HG03442 (cell line): ENCODE data around the gene POLD1.
"Not testable (repeated sequence)": the region's sequence is repeated elsewhere in the genome, so short reads cannot be mapped to it uniquely, and the experiment has no call there.

Experiments
- ATAC-seq: cut with Tn5 transposase; IDR thresholded peaks from one replicate; pipeline ENCODE4 v1.9.1; 2021; ENCODE audit warnings: mild to moderate bottlenecking, moderate library complexity; ENCODE audit not compliant: unreplicated experiment

Gene POLD1

DNA sequence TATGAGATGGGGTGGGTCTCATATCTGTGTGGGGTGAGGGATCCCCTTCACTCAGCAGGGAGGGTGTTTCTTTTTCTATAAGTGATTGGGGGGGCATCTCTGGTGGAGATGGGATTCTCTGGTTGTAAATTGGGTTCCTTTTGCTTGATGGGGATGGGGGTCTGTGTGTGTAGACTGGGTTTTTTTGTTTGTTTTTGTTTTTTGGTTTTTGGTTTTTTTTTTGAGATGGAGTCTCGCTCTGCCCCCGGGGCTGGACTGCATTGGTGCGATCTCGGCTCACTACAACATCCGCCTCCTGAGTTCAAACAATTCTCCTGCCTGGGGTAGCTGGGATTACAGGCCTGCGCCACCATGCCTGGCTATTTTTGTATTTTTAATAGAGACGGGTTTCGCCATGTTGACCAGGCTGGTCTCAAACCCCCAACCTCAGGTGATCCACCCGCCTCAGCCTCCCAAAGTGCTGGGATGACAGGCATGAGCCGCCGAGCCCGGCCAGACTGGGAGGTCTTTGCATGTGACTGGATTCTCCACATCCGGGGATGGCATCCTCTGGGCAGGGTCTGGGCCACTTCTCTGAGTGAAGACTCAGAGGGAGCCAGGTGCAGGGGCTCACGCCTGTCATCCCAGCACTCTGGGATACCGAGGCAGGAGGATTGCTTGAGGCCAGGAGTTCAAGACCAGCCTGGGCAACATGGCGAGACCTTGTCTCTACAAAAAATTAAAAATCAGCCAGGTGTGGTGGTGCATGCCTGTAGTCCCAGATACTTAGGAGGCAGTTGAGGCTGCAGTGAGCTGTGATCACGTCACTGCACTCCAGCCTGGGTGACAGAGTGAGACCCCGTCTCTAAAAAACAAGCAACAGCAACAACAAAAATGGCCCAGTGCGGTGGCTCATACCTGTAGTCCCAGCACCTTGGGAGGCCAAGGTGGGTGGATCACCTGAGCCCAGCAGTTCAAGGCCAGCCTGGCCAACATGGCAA is 49.3 kb downstream of the POLD1 start:
- no peak for ATAC-seq

DNA sequence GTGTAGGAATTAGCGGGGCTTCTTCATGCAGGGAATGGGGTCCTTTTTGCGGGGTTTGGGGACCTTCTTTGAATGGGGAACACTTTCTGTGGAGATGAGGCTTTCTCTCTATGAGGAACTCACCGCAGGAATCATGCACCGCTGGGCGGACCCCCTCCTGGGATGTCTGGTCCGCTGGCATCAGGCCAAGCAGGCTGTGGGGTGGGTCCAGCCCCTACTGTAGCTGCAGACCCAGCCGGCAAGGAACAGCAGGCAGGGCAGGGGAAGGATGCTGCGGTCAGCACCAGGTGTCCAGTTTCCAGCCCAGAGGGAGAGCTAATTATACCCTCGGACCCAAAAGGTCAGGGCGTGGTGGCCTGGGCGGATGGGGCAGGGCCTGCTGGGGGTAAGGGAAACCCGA is 50.4 kb downstream of the POLD1 start:
- ATAC-seq, result no peak

DNA sequence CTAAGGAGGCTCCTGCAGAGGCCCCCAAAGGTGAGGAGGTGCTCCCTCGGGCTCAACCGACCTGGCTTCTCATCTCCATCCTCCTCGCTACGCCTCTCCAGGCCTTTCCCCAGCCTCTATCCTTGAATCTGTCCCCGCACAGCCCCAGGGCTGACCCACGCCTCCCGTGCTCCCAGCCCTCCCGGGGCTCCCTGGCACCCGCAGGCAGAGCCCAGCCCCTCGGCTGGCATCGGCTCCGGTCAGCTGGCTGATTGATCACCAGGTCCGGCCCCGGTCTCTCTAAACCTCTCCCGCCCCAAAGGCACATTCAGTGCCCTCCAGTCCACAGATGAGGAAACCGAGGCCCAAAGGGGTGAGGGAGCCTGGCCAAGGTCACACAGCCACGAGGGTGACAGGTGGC is 51.1 kb downstream of the POLD1 start:
- no peak for ATAC-seq

DNA sequence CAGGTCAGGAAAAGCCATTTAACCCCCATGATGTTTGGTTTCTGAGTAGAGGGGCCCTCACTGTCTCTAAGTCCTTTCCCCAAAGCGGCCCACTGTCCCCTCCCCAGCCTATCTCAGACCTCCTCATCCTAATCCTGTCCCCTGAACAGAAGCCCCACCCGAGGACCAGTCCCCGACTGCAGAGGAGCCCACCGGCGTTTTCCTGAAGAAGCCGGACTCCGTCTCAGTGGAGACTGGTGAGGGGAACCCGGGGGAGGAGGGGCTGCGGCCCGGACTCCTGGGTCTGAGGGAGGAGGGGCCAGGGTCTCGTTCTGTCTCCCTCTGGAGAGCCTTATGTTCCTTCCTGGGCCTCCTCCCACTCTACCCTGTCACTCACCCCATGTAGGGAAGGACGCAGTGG is 51.5 kb downstream of the POLD1 start:
- ATAC-seq, result no peak

DNA sequence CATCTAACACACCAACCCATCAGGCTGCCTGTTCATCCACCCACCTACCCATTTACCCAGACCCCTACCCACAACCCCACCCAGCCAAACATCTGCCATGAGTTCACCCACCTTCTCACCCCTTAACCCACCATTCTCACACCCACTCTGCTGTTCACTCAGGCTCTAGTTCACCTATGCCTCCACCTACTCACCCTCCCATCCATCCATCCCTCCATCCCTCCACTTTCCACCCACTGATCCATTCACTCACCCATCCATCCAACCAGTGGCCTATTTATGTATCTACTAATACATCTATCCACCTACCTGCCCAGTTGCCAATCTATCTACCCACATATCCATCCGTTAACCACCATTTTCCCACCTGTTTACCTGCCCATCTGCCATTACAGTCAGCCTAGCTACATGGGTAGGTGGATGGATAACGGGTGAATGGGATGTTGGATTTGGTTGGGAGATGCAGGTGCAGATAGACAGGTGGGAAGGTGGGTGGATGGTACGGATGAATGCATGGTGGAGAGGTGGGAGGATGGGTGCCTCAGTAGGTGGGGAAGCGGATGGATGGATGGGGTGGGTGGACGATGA is 53.8 kb downstream of the POLD1 start:
- no peak for ATAC-seq

DNA sequence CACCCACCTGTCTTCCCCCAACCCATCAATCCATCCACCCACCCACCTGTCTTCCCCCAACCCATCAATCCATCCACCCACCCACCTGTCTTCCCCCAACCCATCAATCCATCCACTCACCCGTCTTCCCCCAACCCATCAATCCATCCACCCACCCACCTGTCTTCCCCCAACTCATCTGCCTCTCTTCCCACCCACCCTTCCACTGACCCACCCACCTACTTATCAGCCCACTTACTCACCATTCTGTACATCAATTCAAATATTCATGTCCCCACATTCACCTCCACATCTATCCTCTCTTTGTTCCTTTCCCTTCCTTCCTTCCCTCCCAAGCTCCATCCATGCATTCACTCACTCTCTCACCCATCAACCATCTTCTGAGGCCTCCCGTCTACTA is 55.0 kb downstream of the POLD1 start:
- ATAC-seq, result not testable (repeated sequence)

DNA sequence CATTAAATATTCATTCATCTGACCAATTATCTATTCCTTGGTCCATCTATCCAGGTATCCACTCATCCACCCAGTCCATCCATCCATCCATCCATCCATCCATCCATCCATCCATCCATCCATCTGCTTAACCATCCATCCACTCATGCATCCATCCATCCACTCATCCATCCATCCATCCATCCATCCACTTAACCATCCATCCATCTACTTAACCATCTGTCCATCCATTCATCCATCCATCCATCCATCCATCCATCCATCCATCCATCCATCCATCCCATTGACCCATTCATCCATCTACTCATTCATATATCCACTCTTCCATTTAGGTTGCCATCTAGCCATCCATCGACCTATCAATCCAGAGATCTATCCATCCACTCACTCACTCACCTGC is 59.9 kb downstream of the POLD1 start:
- no peak for ATAC-seq

DNA sequence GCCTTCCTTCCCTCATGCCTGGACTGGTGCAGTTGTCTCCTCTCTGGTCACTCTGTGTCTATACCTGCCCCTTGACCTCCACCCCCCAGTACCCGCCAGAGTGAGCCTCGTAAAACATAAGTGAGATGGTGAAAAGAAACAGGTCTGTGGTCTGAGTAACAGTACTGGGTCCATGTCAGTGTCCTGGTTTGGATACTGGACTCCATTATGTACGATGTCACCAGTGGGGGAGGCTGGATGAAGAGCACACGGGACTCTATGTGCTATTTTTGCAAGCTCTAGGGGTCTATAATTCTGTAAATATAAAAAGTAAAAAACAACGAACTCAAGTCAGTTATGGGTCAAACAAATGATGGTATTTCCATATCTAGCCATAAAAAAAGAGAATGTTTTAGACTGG is 62.9 kb downstream of the POLD1 start:
- no peak for ATAC-seq

DNA sequence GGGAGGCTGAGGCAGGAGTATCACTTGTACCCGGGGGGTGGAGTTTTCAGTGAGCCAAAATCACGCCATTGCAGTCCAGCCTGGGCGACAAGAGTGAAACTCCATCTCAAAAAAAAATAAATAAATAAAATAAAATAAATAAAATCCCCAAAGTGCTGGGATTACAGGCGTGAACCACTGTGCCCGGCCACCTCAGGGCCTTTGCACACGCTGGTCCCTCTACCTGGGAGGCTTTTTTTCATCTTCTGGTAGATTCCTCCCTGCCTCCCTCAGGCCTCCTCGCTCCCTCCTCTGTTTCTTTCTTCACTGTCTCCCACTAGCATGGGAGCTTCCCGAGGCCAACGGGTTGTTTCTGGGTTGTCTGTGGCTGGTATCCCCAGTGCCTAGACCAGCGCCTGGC is 63.6 kb downstream of the POLD1 start:
- no peak for ATAC-seq

DNA sequence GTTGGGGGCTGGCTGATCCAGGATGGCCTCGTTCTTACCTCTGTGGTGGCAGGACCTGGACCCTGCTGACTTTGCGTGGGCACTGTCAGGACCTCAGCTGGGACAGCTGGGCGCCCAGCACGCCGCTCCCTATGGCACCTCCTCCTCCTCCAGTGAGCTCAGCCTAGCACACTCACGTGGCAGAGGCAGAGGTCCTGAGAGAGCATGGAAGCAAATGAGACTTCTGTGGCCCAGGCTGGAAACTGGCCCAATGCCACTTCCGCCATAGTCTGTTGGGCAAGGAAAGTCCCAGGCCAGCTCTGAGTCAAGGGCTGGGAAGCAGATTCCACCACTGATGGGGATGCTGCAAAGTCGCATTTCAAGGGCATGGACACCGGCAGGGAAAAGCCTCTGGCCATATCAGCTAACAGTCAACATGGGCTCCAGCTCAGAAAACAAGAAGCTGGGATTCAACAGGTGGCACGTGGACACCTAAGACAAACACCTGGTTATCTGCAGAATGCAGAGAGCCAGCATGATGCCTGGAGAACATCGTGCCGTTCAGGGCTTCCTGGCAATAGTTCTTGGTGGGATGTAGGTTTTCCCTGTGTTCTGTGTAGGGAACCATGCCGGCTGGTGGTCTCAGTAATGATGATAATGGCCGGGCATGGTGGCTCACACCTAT is 65.2 kb downstream of the POLD1 start:
- ATAC-seq, result no peak

DNA sequence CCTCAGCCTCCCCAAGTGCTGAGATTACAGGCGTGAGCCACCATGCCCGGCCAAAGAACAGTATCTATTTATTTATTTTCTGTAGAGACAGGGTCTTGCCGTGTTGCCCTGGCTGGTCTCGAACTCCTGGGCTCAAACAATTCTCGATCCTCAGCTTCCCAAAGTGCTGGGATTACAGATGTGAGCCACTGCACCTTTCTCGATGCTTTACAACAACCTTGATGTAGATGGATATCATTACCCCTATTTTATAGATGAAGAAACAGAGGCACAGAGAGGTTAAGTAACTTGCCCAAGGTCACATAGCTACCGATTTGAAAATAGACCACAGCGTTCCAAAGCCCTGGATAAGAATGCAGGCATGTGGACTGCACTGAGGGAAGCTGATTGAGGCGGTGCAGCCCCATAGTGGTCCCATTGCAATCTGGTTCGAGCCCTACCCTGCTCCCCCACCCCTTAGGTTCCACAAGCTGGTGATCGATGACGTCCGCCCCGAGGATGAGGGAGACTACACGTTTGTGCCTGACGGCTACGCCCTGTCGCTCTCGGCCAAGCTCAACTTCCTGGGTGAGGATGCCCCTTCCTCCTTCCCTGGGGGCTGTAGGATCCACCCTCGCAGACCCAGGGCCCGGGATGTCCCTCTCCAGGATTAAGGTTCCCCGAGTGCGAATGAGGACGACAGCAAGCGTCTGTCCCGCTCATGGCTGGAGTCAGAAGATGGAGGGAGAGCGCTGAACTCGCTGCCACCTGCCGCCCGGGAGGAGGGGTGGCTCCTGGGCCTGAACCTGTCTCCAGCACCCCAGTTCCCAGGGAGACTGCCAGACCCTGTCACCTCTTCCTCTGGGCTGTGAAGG is 66.4 kb downstream of the POLD1 start:
- no peak for ATAC-seq

DNA sequence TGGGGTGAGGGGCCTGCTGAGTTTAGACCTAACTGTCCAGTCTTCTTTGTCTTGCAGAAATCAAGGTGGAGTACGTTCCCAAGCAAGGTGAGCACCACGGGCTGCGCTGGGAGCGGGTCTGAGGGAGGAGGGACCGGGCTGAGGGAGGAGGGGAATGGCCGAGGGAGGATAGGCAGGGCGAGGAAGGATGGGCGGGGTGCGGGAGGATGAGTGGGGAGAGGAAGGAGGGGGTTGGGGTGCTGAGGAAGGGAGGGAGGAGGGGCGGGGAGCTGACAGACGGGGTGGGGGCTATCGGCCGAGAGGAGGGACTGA is 67.0 kb downstream of the POLD1 start:
- ATAC-seq, result no peak

DNA sequence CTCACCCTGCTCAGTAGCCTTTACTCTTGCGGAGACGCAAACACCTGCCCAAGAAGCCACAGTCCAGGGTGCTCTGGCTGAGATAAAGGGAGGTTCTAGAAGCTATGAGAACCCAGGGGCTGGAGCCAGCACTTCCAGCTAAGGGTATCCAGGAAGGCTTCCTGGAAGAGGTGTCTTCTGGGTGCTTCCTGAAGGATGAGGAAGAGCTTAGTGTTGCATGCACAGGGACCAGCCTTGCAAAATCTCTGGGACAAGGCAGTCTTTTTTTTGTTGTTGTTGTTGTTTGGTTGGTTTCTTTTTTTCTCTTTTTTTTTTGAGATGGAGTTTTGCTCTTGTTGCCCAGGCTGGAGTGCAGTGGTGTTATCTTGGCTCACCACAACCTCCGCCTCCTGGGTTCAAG is 69.1 kb downstream of the POLD1 start:
- ATAC-seq, result no peak

DNA sequence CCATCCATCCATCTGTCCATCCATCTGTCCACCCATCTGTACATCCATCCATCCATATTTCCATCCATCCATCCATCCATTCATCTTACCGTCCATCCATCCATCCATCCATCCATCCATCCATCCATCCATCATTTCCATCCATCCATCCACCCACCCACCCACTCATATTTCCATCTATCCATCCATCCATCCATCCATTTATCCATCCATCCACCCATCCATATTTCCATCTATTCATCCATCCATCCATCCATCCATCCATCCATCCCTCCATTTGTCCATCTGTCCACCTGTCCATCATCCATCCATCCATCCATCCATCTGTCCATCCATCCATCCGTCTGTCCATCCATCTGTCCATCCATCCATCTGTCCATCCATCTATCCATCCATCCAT is 71.8 kb downstream of the POLD1 start:
- no peak for ATAC-seq

DNA sequence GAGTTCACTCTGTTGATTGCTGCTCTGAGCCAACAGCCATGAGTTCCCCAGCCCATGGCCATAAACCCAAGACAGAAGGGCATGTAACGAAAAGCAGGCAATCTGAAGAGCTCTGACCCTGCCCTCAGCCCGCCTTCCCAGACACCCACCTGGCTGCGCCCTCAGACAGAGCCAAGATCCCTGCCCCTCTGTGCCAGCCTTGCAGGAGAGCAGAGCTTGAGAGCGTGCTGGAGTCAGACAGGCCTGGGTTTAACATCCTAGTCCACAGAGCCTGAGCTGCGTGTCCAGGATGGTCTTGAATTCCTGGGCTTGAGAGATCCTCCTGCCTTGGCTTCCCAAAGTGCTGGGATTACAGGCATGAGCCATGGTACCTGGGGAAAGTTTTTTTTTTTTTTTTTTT is 73.2 kb downstream of the POLD1 start:
- no peak for ATAC-seq

DNA sequence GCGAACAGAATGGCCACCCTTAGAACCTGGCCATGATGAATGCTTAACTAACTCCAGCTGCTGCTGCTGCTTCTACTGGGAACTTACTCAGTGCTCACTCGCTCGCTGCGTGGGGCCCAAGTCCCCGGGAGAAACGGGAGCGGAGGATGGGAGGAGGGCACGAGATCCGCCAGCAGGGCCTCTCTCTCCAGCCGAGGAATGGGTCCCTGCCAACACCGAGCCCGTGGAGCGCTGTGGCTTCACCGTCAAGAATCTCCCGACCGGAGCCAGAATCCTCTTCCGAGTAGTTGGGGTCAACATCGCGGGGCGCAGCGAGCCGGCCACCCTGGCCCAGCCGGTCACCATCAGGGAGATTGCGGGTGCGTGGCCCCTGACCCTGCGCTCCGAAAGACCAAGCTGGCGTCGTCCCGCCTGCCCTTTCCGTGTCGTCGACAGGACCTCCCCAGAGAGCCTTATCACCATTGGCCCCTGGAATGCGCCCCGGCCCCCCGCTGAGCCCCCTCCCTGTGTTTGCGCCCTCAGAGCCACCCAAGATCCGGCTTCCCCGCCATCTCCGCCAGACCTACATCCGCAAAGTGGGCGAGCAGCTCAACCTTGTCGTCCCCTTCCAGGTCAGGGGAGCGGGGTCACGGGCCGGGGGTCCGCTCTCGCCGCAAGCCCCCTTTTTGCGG is 74.4 kb downstream of the POLD1 start:
- ATAC-seq, result no peak

DNA sequence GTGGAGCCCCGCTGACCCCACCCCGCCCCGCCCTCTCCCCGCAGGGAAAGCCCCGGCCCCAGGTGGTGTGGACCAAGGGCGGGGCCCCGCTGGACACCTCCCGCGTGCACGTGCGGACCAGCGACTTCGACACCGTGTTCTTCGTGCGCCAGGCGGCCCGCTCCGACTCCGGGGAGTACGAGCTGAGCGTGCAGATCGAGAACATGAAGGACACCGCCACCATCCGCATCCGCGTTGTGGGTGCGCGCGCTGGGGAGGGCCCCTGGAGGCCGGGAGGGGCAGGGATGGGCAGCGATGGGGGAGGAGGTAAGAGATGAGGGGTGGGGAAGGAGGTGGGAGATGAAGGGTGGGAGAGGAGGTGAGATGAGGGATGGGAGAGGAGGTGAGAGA is 74.9 kb downstream of the POLD1 start:
- ATAC-seq, result no peak

DNA sequence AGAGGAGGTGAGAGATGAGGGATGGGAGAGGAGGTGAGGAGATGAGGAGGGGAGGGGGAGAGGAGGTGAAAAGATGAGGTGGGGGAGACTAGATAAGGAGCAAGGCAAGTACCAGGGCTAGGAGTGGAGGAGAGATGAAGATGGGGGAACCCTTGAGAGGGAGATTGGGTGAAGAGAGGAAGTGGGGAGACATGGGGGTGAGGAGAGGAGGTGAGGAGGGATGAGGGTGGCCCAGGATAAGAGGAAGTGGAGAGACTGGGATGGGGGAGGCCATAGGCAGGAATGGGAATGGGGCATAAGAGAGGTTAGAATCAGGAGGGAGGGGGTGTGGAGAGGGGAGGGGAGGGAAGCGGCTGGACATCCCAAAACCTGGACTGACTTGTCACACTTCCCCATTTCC is 75.5 kb downstream of the POLD1 start:
- ATAC-seq, result no peak

DNA sequence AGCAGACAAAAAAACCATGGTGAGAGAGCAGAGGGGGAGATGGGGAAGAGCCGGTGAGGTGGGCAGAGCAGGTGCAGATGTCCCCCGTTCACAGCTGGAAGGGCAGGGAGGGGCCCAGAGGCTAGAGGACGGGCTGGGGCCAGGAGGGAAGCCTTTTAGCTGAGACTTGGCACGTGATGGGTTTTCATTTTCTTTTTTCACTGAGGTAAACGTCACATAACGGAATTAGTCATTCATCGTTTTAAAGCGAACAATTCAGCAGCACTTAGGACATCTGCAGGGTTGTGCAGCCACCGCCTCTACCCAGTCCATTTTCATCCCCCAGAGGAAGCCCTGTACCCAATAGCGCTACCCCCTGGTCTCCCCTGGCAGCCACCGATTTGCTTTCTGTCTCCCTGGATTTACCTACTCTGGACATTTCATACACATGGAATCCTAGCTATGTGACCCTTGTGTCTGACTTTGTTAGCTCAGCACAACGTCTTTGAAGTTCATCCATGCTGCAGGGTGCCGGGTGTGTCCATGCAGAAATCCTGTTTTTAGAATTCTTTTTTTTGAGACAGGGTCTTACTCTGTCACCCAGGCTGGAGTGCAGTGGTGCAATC is 76.1 kb downstream of the POLD1 start:
- ATAC-seq, result peak; percentile 59
